K562 (cell line): Measurements from ENCODE around the gene LRFN4.

Experiments used
- ATF2 ChIP-seq: sonication (generic); formaldehyde crosslinking; IDR thresholded peaks from 2 replicates; pipeline ENCODE4 v1.8.1; 2022; ENCODE audit warnings: missing genetic modification reagents
- CBFB ChIP-seq: sonication (generic); formaldehyde crosslinking; IDR thresholded peaks from 2 replicates; pipeline ENCODE4 v1.4.0; 2020; ENCODE audit warnings: mild to moderate bottlenecking, missing genetic modification reagents
- CTCF ChIP-seq, 3 experiments: IDR thresholded peaks in 2 of 3; conservative IDR thresholded peaks in 1 of 3; 2 replicates each; pipeline ENCODE4 v1.5.1; 2011 to 2012; ENCODE audit warnings: low read length in 3 of 3, mild to moderate bottlenecking in 3 of 3, control low read depth in 2 of 3, improper control_type of control experiment in 1 of 3, inconsistent platforms in 1 of 3, low read depth in 1 of 3, mixed read lengths in 1 of 3, moderate library complexity in 1 of 3; ENCODE audit not compliant: insufficient read depth in 2 of 3
- PCBP1 ChIP-seq: fragments of 200-400 bp; formaldehyde crosslinking; IDR thresholded peaks from 2 replicates; pipeline ENCODE4 v1.6.1; 2018; ENCODE audit warnings: mild to moderate bottlenecking, low read depth, low read length; ENCODE audit not compliant: poor library complexity, severe bottlenecking
- POLR2A ChIP-seq: fragments of 450-650 bp; conservative IDR thresholded peaks from 2 replicates; pipeline ENCODE4 v1.6.1; 2016
- UBTF ChIP-seq, 2 experiments: IDR thresholded peaks; 2 replicates each; pipeline ENCODE4 v1.6.1; 2012; ENCODE audit warnings: improper control_type of control experiment in 2 of 2, low read depth in 2 of 2, low read length in 2 of 2, borderline replicate concordance in 1 of 2

GRCh38 chr11:66850235-66850587 lies 6.7 kb upstream of the LRFN4 start:
- no peak for TF ChIP-seq ATF2 (CRISPR knock-in tag)
- no peak for TF ChIP-seq POLR2A
- TF ChIP-seq UBTF (IDR thresholded peaks at IDR 0.05; ENCODE audit: borderline replicate concordance in 1 of 2, low read depth in 2 of 2, low read length in 2 of 2), result no peak
- no peak for TF ChIP-seq CBFB (CRISPR knock-in tag)
- TF ChIP-seq CTCF (IDR thresholded peaks at IDR 0.05 in 2 of 3, conservative IDR thresholded peaks at IDR 0.05 in 1 of 3; ENCODE audit: insufficient read depth in 2 of 3, low read depth in 1 of 3, low read length in 3 of 3), result no peak
- no peak for TF ChIP-seq PCBP1
